GM20000 (cell line): ENCODE measurements around the gene ELAVL1.

Experiments used
- DNase-seq: peaks from one replicate; pipeline ENCODE4 v3.0.0; 2012; ENCODE audit warnings: low spot score
- CTCF ChIP-seq: IDR thresholded peaks from 2 replicates; pipeline ENCODE4 v1.5.1; 2012; ENCODE audit warnings: mild to moderate bottlenecking, control low read depth; ENCODE audit errors: extremely low read depth, missing control alignments

The ELAVL1 gene

GRCh38 chr19:8004723-8005513 is 523 bp downstream of the ELAVL1 start:
- no peak for TF ChIP-seq CTCF
- DNase-seq = peak; percentile 52

- no peak for TF ChIP-seq CTCF
- DNase-seq = no peak
These were observed 1.4 kb downstream of the ELAVL1 start for GRCh38 chr19:8004001-8004400.

- peak; percentile 93 for TF ChIP-seq CTCF
- DNase-seq = peak; percentile 89
These were observed 3.2 kb downstream of the ELAVL1 start for GRCh38 chr19:8001995-8002849.

- DNase-seq = no peak
- TF ChIP-seq CTCF = no peak
These were observed 3.8 kb downstream of the ELAVL1 start for GRCh38 chr19:8001651-8001994.

GRCh38 chr19:8000298-8001038 is 5.0 kb downstream of the ELAVL1 start:
- TF ChIP-seq CTCF = no peak

GRCh38 chr19:7999376-7999775 is 6.1 kb downstream of the ELAVL1 start:
- TF ChIP-seq CTCF = no peak
- no peak for DNase-seq

More at GRCh38 chr19:8000298-8001038, 5.0 kb downstream of the ELAVL1 start:
- no peak for DNase-seq
